HG03520 (cell line): ENCODE data around the gene MRPS34.

Source experiments
- ATAC-seq: cut with Tn5 transposase; IDR thresholded peaks from one replicate; pipeline ENCODE4 v1.9.1; 2021; ENCODE audit warnings: mild to moderate bottlenecking, moderate library complexity; ENCODE audit not compliant: unreplicated experiment

MRPS34 gene

GRCh38 chr16:1771188-1771863 lies 1.6 kb downstream of the MRPS34 start, which contains the start of gene NME3:
Gene NME3, minus strand, starts transcription at chr16:1771543. Its CDS starts 9 bp downstream, at chr16:1771534.
- no peak for ATAC-seq

- ATAC-seq, result no peak
These were observed 2.4 kb downstream of the MRPS34 start for GRCh38 chr16:1770328-1771187.

GRCh38 chr16:1769402-1770300 lies 3.3 kb downstream of the MRPS34 start:
- no peak for ATAC-seq

GRCh38 chr16:1768767-1769401 lies 4.0 kb downstream of the MRPS34 start:
- ATAC-seq, result no peak

GRCh38 chr16:1768061-1768766 lies 4.7 kb downstream of the MRPS34 start:
- no peak for ATAC-seq

- ATAC-seq, result no peak
These were observed 5.6 kb downstream of the MRPS34 start for GRCh38 chr16:1767116-1767994.

GRCh38 chr16:1766701-1767100 lies 6.2 kb downstream of the MRPS34 start:
- no peak for ATAC-seq

GRCh38 chr16:1766231-1766630 lies 6.7 kb downstream of the MRPS34 start:
- no peak for ATAC-seq

GRCh38 chr16:1765826-1766225 lies 7.1 kb downstream of the MRPS34 start:
- no peak for ATAC-seq

- no peak for ATAC-seq
These were observed 8.0 kb downstream of the MRPS34 start for GRCh38 chr16:1764971-1765370.

GRCh38 chr16:1763521-1764511 lies 9.1 kb downstream of the MRPS34 start:
- ATAC-seq, result no peak

GRCh38 chr16:1762879-1763520 lies 9.9 kb downstream of the MRPS34 start:
- no peak for ATAC-seq

GRCh38 chr16:1762196-1762878 lies 10.6 kb downstream of the MRPS34 start:
- ATAC-seq, result no peak

- no peak for ATAC-seq
These were observed 11.2 kb downstream of the MRPS34 start for GRCh38 chr16:1761751-1762150.

GRCh38 chr16:1760911-1761310 lies 12.0 kb downstream of the MRPS34 start:
- no peak for ATAC-seq

GRCh38 chr16:1759511-1759910 lies 13.4 kb downstream of the MRPS34 start:
- ATAC-seq, result no peak

GRCh38 chr16:1758923-1759322 lies 14.0 kb downstream of the MRPS34 start:
- ATAC-seq, result no peak
